Kidney (tissue), 14 donors: ENCODE measurements around the gene CRMP1. TPM values are rescaled to one million over a fixed set of nuclear protein-coding genes. Genes with fewer than 3 reads are reported as not detected.

Source experiments
- DNase-seq, 5 donors: peaks; one replicate each; pipeline ENCODE4 v3.0.0-alpha.2; 2013 to 2020
- FAIRE-seq: peaks from 2 replicates; lab custom pipeline; 2012; peaks lifted over from hg19 to GRCh38; lab: Jason Lieb, UNC
- H3K27ac ChIP-seq, 2 donors: one replicate each; pipeline ENCODE4 v1.7.0; 2013; ENCODE audit warnings: low read depth in 2 of 2, low read length in 2 of 2, inconsistent platforms in 1 of 2
- H3K27me3 ChIP-seq: one replicate; pipeline ENCODE4 v1.7.1; 2013; ENCODE audit warnings: low read length, inconsistent platforms; ENCODE audit not compliant: control insufficient read depth, insufficient read depth
- H3K36me3 ChIP-seq, 3 donors: one replicate each; pipeline versions ENCODE4 v1.7.0 to v1.7.1; 2013; ENCODE audit warnings: low read length in 3 of 3, control low read depth in 1 of 3, inconsistent platforms in 1 of 3; ENCODE audit not compliant: insufficient read depth in 3 of 3, control insufficient read depth in 2 of 3
- H3K4me1 ChIP-seq, 3 donors: one replicate each; pipeline versions ENCODE4 v1.7.0 to v1.7.1; 2013; ENCODE audit warnings: low read length in 3 of 3, inconsistent platforms in 1 of 3, low read depth in 1 of 3; ENCODE audit not compliant: control insufficient read depth in 2 of 3, insufficient read depth in 2 of 3
- H3K4me3 ChIP-seq, 3 donors: one replicate each; pipeline versions ENCODE4 v1.7.0 to v1.8.1; 2013; ENCODE audit warnings: low read length in 3 of 3, control low read depth in 1 of 3, inconsistent platforms in 1 of 3
- H3K9ac ChIP-seq, 3 donors: one replicate each; pipeline versions ENCODE4 v1.7.0 to v1.7.1; 2013; ENCODE audit warnings: low read length in 3 of 3, control low read depth in 1 of 3, inconsistent platforms in 1 of 3
- H3K9me3 ChIP-seq, 3 donors: one replicate each; pipeline versions ENCODE4 v1.7.0 to v1.7.1; 2013; ENCODE audit warnings: low read length in 3 of 3, control low read depth in 1 of 3, inconsistent platforms in 1 of 3; ENCODE audit not compliant: control insufficient read depth in 2 of 3, insufficient read depth in 1 of 3
- CTCF ChIP-seq: IDR thresholded peaks from 3 replicates; pipeline ENCODE4 v1.5.1; 2012; ENCODE audit warnings: mild to moderate bottlenecking, moderate library complexity, borderline replicate concordance; ENCODE audit not compliant: insufficient read depth; ENCODE audit errors: extremely low read depth
- intact Hi-C: fragments of 100-400 bp; cut with DNase I; formaldehyde crosslinking; loops from one replicate; pipeline ENCODE4 v1.11.1; 2022
- polyA plus RNA-seq: library from polyadenylated mRNA; stranded (reverse); fragments of 350-450 nt; fragmentation: Illumina TruSeq; extraction: RNeasy Lipid Tissue Mini Kit (QIAGEN cat#74804); gene quantifications from one replicate; pipeline ENCODE4 v1.2.3, GENCODE V29; 2014; ENCODE audit warnings: low read depth, low replicate concordance; ENCODE audit not compliant: insufficient read depth
- total RNA-seq: library from RNA; stranded (reverse); fragmentation: NEBNext Ultra II Directional; extraction: Animal tissue kit (Norgen Biotek cat#: 25700); gene quantifications from one replicate; pipeline ENCODE4 v1.2.1, GENCODE V29; 2021
- donor health status: control.
- donor health status: control.
- donor health status: control.
- donor health status: control.
- donor health status: control.
- donor health status: DM: yes; HTN: yes; CAD: no.
- donor health status: Normal renal cell carcinoma (clear cell type).

Gene CRMP1
- total and polyA plus RNA-seq, 2 donors from 2014 or later = 0.26 to 0.66 TPM

GRCh38 chr4:5799406-5799805 lies 93.5 kb downstream of the CRMP1 start:
- Histone ChIP-seq H3K9ac (no peak overlapping the region), H3K27ac (no peak overlapping the region), H3K4me3 (no peak overlapping the region), H3K9me3 (no peaks in the 10 kb centered on the region), H3K27me3 (no peaks in the 10 kb centered on the region), H3K4me1 (no peaks in the 10 kb centered on the region), H3K36me3 (peaks cover 8 to 48% (median 24%) of the 10 kb centered on the region in 3 donors)
- intact Hi-C loops = no loop called here
- DNase-seq (no peak), FAIRE-seq (no peak)
- TF ChIP-seq CTCF = no peak

- Histone ChIP-seq H3K9ac (no peak overlapping the region), H3K4me3 (no peak overlapping the region), H3K9me3 (no peaks in the 10 kb centered on the region), H3K27ac (no peak overlapping the region), H3K4me1 (no peaks in the 10 kb centered on the region), H3K36me3 (peaks cover 8 to 48% (median 20%) of the 10 kb centered on the region in 3 donors), H3K27me3 (no peaks in the 10 kb centered on the region)
- DNase-seq (no peak), FAIRE-seq (no peak)
- intact Hi-C loops = no loop called here
- TF ChIP-seq CTCF = no peak
Observed at GRCh38 chr4:5798946-5799345, 93.9 kb downstream of the CRMP1 start.

- no peak for TF ChIP-seq CTCF
- intact Hi-C loops = no loop called here
- FAIRE-seq = no peak
- no peak for DNase-seq
- no peaks in the 10 kb centered on the region for H3K4me1 ChIP-seq
- H3K4me3 ChIP-seq = no peak overlapping the region
- no peak overlapping the region for H3K9ac ChIP-seq
- H3K9me3 ChIP-seq = no peaks in the 10 kb centered on the region
- no peaks in the 10 kb centered on the region for H3K27me3 ChIP-seq
- H3K36me3 ChIP-seq = peaks cover 8 to 46% (median 20%) of the 10 kb centered on the region in 3 donors
- no peak overlapping the region for H3K27ac ChIP-seq
Observed at GRCh38 chr4:5798462-5798861, 94.4 kb downstream of the CRMP1 start.

- DNase-seq = no peak
- Histone ChIP-seq H3K36me3 (peaks cover 8 to 40% (median 20%) of the 10 kb centered on the region in 3 donors), H3K27me3 (no peaks in the 10 kb centered on the region), H3K4me3 (no peak overlapping the region), H3K9me3 (no peaks in the 10 kb centered on the region), H3K9ac (no peak overlapping the region), H3K4me1 (no peaks in the 10 kb centered on the region), H3K27ac (no peak overlapping the region)
- intact Hi-C loops = no loop called here
- no peak for TF ChIP-seq CTCF
- no peak for FAIRE-seq
Observed at GRCh38 chr4:5797866-5798265, 95.0 kb downstream of the CRMP1 start.
